HG03460 (cell line): ENCODE data around the gene ZNF521.

Source experiments
- ATAC-seq: cut with Tn5 transposase; IDR thresholded peaks from one replicate; pipeline ENCODE4 v1.9.1; 2021; ENCODE audit not compliant: unreplicated experiment

ZNF521 gene

GRCh38 chr18:25137197-25137472 lies 214.8 kb downstream of the ZNF521 start:
- no peak for ATAC-seq

GRCh38 chr18:25136416-25137196 lies 215.4 kb downstream of the ZNF521 start:
- no peak for ATAC-seq

GRCh38 chr18:25134861-25135260 lies 217.1 kb downstream of the ZNF521 start:
- no peak for ATAC-seq

- ATAC-seq: no peak
Measured at GRCh38 chr18:25133879-25134278, 218.1 kb downstream of the ZNF521 start.

GRCh38 chr18:25132786-25133496 lies 219.0 kb downstream of the ZNF521 start:
- no peak for ATAC-seq

- ATAC-seq: no peak
Measured at GRCh38 chr18:25126751-25127150, 225.2 kb downstream of the ZNF521 start.

- ATAC-seq: no peak
Measured at GRCh38 chr18:25125680-25126079, 226.3 kb downstream of the ZNF521 start.

GRCh38 chr18:25123438-25124232 lies 228.3 kb downstream of the ZNF521 start:
- no peak for ATAC-seq

GRCh38 chr18:25121442-25121841 lies 230.5 kb downstream of the ZNF521 start:
- no peak for ATAC-seq

- ATAC-seq: no peak
Measured at GRCh38 chr18:25113566-25113965, 238.4 kb downstream of the ZNF521 start.

GRCh38 chr18:25112821-25113434 lies 239.0 kb downstream of the ZNF521 start:
- no peak for ATAC-seq

GRCh38 chr18:25111377-25112288 lies 240.3 kb downstream of the ZNF521 start:
- no peak for ATAC-seq

GRCh38 chr18:25109484-25109883 lies 242.5 kb downstream of the ZNF521 start:
- ATAC-seq: no peak

- ATAC-seq: no peak
Measured at GRCh38 chr18:25103468-25104155, 248.4 kb downstream of the ZNF521 start.

GRCh38 chr18:25102662-25103061 lies 249.3 kb downstream of the ZNF521 start:
- no peak for ATAC-seq

GRCh38 chr18:25100418-25100817 lies 251.5 kb downstream of the ZNF521 start:
- ATAC-seq: no peak

- no peak for ATAC-seq
Measured at GRCh38 chr18:25099895-25100294, 252.1 kb downstream of the ZNF521 start.

GRCh38 chr18:25097569-25098056 lies 254.4 kb downstream of the ZNF521 start:
- no peak for ATAC-seq

- no peak for ATAC-seq
Measured at GRCh38 chr18:25097057-25097456, 254.9 kb downstream of the ZNF521 start.

GRCh38 chr18:25093141-25093540 lies 258.8 kb downstream of the ZNF521 start:
- no peak for ATAC-seq
